GM12873 (cell line): ENCODE data around the gene SLIT1.

Source experiments
- TF ChIP-seq, protein P1 (sequence below): IDR thresholded peaks from 2 replicates; pipeline ENCODE4 v1.5.1; 2012; ENCODE audit warnings: low read depth, mild to moderate bottlenecking, moderate library complexity, low read length, control low read depth; ENCODE audit not compliant: insufficient read depth; ENCODE audit errors: missing control alignments

SLIT1 gene

DNA sequence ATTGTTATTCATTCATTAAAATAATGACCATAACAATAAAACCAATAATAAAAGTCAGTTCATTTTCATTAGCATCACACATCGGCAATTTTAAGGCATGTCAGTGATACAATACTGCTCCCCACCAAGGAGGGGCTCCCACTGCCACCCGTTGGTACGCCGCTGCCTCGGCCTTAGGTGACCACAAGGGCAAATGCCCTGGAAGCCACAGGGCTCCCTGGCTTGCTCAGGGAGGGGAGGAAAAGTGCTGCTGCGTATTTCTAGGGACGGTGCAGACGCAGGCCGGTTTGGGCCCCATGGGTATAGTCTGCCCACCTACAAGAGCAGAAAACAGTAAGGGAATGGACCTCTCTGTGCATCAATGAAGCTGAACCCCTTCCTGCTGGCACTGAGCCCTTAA, 85.1 kb downstream of the SLIT1 start:
- TF ChIP-seq, protein P1, sequence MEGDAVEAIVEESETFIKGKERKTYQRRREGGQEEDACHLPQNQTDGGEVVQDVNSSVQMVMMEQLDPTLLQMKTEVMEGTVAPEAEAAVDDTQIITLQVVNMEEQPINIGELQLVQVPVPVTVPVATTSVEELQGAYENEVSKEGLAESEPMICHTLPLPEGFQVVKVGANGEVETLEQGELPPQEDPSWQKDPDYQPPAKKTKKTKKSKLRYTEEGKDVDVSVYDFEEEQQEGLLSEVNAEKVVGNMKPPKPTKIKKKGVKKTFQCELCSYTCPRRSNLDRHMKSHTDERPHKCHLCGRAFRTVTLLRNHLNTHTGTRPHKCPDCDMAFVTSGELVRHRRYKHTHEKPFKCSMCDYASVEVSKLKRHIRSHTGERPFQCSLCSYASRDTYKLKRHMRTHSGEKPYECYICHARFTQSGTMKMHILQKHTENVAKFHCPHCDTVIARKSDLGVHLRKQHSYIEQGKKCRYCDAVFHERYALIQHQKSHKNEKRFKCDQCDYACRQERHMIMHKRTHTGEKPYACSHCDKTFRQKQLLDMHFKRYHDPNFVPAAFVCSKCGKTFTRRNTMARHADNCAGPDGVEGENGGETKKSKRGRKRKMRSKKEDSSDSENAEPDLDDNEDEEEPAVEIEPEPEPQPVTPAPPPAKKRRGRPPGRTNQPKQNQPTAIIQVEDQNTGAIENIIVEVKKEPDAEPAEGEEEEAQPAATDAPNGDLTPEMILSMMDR = no peak

DNA sequence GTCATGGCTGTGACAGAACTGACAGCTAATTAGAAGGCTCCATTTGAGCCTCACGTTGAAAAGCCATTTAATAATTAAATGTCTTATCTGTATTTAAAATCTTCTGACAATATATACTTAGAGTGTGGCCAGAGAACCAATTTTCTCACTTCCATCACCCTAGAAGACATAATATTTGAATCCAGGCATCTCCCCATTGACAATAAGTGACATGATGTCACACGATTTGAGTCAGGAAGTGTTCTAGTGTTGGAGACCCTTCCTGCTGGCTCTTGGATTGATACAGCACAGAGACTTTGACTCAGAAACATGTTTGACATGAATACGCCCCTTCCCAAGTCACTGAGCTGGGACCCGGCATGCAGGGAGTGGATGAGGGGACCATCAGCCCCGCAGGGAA, 85.9 kb downstream of the SLIT1 start:
- TF ChIP-seq, protein P1 = no peak

DNA sequence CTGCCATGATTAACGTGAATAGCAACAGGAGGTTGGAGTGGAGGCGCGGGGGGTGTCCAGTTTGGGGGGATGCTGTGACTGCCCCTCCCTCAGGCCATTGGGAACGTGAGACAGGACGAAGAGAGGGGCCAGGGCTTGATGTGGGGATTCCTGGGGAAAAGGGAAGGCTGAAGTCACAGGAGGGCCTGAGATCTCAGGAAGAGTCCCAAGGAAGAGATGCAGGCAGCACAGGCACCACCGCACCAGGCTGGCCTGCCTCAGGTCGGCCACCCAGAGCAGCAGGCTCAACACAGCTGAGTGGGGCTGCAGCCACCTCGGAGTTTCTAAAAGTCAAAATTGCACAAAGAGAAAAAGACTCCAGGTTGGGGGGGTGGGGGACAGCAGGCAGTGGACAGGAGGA, 86.7 kb downstream of the SLIT1 start:
- TF ChIP-seq, protein P1 = no peak

DNA sequence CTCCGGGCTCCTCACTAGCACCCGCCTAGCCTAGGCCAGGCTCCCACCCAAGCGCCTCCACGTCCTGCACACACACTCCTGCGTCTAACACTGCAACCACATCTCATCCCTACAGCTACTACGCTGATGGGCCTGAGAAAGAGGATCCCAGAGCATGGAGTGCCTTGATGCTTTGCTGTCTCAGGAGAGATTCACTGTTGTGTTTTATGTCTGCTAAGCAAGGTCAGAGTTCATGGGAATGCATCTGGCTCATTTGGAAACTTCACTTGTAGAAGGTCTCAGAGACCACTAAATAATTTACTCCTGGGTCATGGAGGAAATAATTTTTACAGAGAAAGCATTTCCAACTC, 88.7 kb downstream of the SLIT1 start:
- TF ChIP-seq, protein P1 = no peak

DNA sequence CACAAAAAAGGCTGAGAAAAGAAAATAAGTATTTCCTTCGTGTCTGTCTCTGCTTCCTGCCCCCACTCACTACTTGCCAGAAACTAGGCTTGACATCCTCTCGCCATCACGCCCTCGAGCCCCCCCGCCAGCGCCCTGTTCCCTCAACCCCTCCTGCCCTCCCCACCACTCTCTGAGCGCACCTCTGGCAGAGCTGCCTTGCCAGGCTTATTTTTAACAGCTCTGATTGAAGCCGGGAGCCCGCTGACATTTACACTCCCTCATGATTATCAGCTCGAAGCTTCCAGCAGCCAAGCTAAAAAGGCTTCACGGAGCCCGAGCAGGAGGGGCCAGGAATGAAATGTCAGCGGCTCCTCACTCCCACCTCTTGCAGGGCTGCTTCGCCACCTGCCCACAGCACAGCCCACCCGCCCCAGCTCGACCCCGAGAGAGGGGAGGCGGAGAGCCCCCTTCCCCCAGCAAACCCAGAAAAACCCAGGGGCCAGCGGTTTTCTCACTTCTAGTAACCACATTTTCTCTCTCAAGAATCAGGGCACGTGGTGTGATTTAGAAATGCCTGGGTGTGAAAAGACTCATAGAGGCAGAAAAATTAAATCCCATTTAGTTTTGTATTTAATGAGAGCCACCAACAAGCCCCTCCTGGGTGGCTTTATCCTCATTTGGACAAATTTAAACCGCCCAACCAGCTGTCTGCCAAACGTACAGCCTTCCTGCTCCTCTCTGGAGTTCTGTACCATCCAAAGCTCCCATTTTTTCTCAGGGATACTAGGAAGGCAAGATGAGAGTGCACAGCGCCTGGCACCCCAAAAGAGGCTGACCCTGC, 89.3 kb downstream of the SLIT1 start:
- TF ChIP-seq, protein P1 = no peak

DNA sequence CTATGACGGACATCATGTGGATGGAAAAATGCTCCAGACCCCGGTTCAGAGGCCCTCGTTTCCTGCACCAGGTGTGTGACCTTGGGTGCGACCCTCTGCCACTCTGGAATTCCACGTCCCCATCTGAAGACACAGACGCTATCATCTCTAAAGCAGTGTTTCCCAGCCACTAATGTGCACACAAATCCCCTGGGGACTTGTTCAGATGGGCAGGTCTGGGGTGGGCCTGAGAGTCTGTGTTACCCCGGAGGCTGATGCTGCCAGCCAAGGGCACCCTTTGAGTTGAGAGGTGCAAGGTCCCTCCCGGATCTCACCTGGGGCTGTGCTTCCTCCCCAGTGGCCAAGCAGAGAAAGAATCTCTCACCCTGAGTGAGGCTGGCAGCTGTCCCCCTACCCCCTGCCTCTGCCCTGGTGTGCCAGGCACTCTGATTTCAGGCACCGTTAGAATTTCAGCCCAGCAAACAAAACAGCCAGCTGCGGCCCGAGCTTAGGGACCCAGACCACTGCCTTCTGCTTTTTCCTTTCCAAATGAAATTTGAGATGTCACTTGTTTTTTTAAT, 90.0 kb downstream of the SLIT1 start:
- TF ChIP-seq, protein P1 = no peak

DNA sequence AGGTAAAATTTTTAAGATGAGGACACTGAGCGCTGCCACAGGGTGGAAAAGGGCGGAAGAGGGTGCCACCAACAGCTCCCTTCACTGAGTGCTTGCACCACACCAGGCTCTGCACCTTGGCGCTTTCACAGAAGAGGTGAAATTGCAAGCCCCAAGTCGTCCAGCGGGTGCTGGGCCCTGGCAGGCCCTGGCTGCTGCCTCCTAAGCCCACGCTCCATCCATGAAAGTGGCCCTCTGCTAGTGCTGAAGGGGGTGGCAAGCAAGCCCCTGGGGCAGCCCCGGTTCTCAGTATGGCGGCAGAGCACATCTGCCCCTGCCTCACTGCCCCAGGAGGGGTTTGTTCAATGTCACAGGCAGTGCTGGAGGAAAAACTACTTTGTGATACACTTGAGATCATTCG, 95.1 kb downstream of the SLIT1 start:
- TF ChIP-seq, protein P1 = no peak
